Fibroblast of skin of left biceps (primary cell): ENCODE data around the gene ACP6.
A peak's percentile ranks its signal among the peaks of the same experiment; 100 is the strongest.
"Not testable (repeated sequence)": the region's sequence is repeated elsewhere in the genome, so short reads cannot be mapped to it uniquely, and the experiment has no call there.

Experiments used
- DNase-seq, 2 experiments: peaks; one replicate each; pipeline ENCODE4 v3.0.0-alpha.2; 2013; ENCODE audit warnings: low read depth in 2 of 2

ACP6 gene

GRCh38 chr1:147670319-147671001 lies at the start of gene ACP6:
Gene ACP6, minus strand, starts transcription at chr1:147670524. Its CDS starts 476 bp downstream, at chr1:147670048.
- peak; percentile 78 to 79 for DNase-seq

DNA sequence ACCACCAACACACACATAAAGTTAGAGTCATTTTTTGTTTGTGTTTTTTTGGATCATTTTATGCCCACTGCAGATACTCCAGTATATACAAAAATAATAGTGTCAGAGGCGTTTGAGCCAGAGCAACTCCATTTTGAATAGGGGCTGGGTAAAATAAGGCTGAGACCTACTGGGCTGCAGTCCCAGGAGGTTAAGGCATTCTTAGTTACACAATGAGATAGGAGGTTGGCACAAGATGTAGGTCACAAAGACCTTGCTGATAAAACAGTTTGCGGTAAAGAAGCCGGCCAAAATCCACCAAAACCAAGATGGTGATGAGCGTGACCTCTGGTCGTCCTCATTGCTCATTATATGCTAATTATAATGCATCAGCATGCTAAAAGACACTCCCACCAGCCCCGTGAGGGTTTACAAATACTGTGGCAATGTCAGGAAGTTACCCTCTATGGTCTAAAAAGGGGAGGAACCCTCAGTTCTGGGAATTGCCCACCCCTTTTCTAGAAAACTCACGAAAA lies 49.4 kb upstream of the ACP6 start:
- DNase-seq, result no peak

DNA sequence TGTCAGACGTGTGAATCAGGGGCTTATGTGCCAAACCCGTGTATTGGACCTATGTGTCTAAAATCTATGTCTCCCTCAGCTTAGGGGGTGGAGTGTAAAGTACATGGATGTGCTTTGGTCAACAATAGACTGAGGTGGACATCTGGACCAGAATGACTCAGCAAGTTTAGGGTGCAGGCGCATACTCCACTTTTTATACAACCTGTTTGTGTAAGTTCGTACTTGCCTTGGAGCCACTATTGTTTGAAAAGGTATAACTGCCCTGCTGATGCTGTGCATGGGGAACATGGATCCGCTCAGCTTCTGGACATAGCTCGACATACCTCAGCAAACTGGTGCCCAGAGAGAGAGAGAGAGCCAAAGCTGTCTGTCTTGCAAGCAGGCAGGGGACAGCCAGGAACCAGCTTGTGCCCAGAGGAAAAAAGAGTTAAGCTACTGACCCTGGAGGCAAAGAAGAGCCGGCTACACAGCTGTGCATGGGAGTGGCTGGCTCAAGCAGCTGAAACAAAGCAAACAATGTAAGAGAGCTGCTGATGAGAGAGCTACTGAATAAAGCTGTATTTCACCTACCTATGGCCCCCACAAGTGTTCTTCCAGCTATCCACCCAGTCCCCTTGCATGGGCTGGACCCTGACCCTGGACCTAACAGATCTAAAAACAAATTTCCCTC lies 48.8 kb upstream of the ACP6 start:
- DNase-seq, result no peak

DNA sequence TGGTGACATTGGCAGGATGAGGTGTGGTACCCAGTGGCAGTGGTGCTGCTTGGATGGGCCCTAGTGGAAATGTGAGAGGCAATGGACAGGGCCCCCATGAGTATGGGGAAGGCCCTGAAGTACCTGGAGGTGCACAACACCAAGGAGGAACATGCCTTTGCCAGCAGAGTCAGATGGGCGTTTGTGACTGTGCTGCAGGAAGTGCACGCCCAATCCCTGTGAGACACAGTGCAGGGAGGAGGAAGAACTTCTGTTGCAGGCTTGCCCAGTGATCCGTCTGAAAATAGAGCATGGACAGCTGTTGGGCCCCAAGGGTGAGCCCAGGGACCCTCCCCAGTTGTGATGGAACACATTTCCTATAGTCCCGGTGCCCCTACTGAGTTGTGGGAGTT lies 47.4 kb upstream of the ACP6 start:
- DNase-seq, result no peak

- DNase-seq, result no peak
These were observed 46.9 kb upstream of the ACP6 start for GRCh38 chr1:147717051-147717705.

GRCh38 chr1:147712605-147713004 lies 42.3 kb upstream of the ACP6 start:
- no peak for DNase-seq

GRCh38 chr1:147700042-147701006 lies 30.0 kb upstream of the ACP6 start:
- peak; percentile 21 to 23 for DNase-seq

GRCh38 chr1:147699686-147700041 lies 29.3 kb upstream of the ACP6 start:
- no peak for DNase-seq

GRCh38 chr1:147683163-147683763 lies 12.9 kb upstream of the ACP6 start:
- no peak for DNase-seq

- not testable (repeated sequence) for DNase-seq
These were observed 10.4 kb upstream of the ACP6 start for GRCh38 chr1:147680608-147681235.

GRCh38 chr1:147677681-147678080 lies 7.4 kb upstream of the ACP6 start:
- DNase-seq, result not testable (repeated sequence)

GRCh38 chr1:147676311-147677085 lies 6.2 kb upstream of the ACP6 start:
- peak; percentile 32 to 40 for DNase-seq

GRCh38 chr1:147673816-147674215 lies 3.5 kb upstream of the ACP6 start:
- no peak for DNase-seq

DNA sequence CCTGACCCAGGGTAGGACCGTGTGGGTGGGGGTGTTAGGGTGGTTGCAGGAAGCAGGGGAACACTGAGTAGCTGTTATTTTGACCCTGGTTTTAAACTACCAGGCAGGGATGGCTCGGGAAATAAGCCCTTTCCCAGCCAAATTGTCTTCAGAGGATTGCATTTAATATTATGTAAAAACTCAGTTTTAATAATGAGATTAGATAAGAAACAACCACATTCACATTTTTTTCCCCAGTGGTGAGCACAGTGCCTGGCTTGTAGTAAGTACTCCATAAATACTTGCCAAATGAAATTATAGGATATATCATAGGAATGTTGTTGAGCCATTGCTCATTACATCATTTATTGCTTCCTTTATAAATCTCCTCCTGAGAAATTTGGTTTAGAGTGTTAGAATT lies 3.1 kb upstream of the ACP6 start:
- DNase-seq, result peak in 1 of 2 experiments; percentile 13

GRCh38 chr1:147669469-147670318 lies 630 bp downstream of the ACP6 start:
- no peak for DNase-seq

GRCh38 chr1:147665521-147665920 lies 4.8 kb downstream of the ACP6 start:
- DNase-seq, result no peak

GRCh38 chr1:147664206-147664605 lies 6.1 kb downstream of the ACP6 start:
- no peak for DNase-seq

DNA sequence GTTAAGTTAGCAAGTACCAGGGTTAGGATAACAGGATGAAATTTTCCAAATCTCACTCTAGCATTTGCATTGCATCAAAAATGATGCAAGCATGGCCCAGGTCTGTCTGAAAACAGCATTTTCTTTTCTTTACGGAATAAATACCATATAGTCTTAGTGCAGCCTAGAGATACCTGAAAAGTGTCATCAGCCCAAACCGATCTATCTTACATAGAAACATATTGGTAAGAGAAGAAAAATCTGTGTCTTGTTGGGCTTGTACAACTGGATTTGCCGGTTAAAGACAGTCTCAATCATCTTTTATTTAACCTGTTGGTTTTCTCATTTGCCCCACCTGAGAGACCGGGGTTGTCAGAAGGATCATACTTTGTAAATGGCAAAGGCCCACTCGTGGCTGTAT lies 15.8 kb downstream of the ACP6 start:
- no peak for DNase-seq

DNA sequence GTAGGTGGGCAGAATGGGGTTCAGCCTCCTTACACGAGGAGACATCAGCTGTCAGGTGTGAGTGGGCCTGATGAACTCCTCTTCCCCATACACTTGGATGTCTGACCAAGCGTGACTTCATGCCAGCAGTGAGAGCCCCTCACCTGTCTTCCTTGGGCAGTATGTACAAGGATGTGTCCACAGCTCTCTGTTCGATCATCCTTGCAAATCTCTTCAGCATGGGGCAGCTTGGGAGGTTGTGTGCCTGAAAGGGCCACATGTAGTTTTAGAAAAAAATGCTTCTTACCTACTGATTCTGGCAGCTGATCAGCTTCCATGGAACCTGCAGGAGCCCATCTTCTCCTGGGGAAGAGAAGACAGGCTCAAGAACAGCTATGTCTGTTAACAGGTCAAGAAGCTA lies 18.0 kb downstream of the ACP6 start:
- no peak for DNase-seq
